HCT116 (cell line): ENCODE results near the gene HOGA1. TPM values are rescaled to one million over a fixed set of nuclear protein-coding genes. Genes with fewer than 3 reads are reported as not detected.

Experiments used
- ATAC-seq: fragments of 200-7000 bp; cut with Tn5 transposase; 2 replicates; pipeline ENCODE4 v1.9.1; 2020; ENCODE audit warnings: mild to moderate bottlenecking, moderate library complexity
- BruUV-seq: library from RNA; stranded (reverse); fragments of 400-500 nt; replicated peaks from 2 replicates; lab custom pipeline; 2021; lab: Mats Ljungman, UMichigan
- CTCF ChIA-PET: fragments of 300-600 bp; sonication (Branson Sonifier 250); formaldehyde crosslinking; loops from one replicate; lab custom pipeline; 2021; ENCODE audit warnings: antibody characterized with exemption; lab: Charles Lee
- POLR2A ChIA-PET: fragments of 300-600, 350-600 bp; sonication (Branson Sonifier 250); formaldehyde crosslinking; loops from one replicate; lab custom pipeline; 2021; ENCODE audit warnings: antibody characterized with exemption; lab: Charles Lee
- RAD21 ChIA-PET, 2 experiments: fragments of 300-600 bp; sonication (Branson Sonifier 250); formaldehyde crosslinking; loops; one replicate each; lab custom pipeline; 2023; ENCODE audit warnings: low total read pairs in 2 of 2; ENCODE audit not compliant: uncharacterized antibody in 2 of 2, unreplicated experiment in 2 of 2, low non-redundant PET in 1 of 2; lab: Charles Lee
- DNase-seq: peaks from one replicate; pipeline ENCODE4 v3.0.0-alpha.2; 2010; ENCODE audit warnings: low read depth, low spot score
- H2AFZ ChIP-seq: fragments of 200-600 bp; shearing (Covaris generic), sonication (generic); 2 replicates; pipeline ENCODE4 v1.6.1; 2017; ENCODE audit warnings: low read depth, mixed run types, mixed read lengths, antibody characterized with exemption, low read length; ENCODE audit not compliant: poor library complexity, severe bottlenecking
- H3K27ac ChIP-seq: 2 replicates; pipeline ENCODE4 v1.5.1; 2012; ENCODE audit warnings: low read depth, low read length
- H3K27me3 ChIP-seq: fragments of 200-600 bp; sonication (generic); 2 replicates; pipeline ENCODE4 v1.6.1; 2016; ENCODE audit warnings: mixed run types, low read length, mixed read lengths; ENCODE audit not compliant: insufficient read depth
- H3K36me3 ChIP-seq, 2 experiments: fragments of 200-500 bp in 1 of 2; fragments of 200-600 bp in 1 of 2; sonication (Bioruptor generic) in 1 of 2; sonication (generic) in 1 of 2; 2 replicates each; pipeline versions ENCODE4 v1.5.1 to v1.6.1; 2014 to 2016; ENCODE audit warnings: low read length in 2 of 2, inconsistent platforms in 1 of 2, mixed read lengths in 1 of 2, mixed run types in 1 of 2; ENCODE audit not compliant: insufficient read depth in 2 of 2, control insufficient read depth in 1 of 2
- H3K4me1 ChIP-seq, 2 experiments: fragments of 200-600 bp in 1 of 2; sonication (generic) in 1 of 2; 2 replicates each; pipeline versions ENCODE4 v1.5.1 to v1.6.1; 2012 to 2017; ENCODE audit warnings: low read length in 2 of 2, inconsistent platforms in 1 of 2, mild to moderate bottlenecking in 1 of 2, mixed read lengths in 1 of 2, mixed run types in 1 of 2, moderate library complexity in 1 of 2; ENCODE audit not compliant: insufficient read depth in 2 of 2, control insufficient read depth in 1 of 2
- H3K4me2 ChIP-seq: fragments of 200-600 bp; sonication (generic); 2 replicates; pipeline ENCODE4 v1.6.1; 2017; ENCODE audit warnings: mixed run types, low read length, mixed read lengths
- H3K4me3 ChIP-seq, 2 experiments: fragments of 200-600 bp in 1 of 2; sonication (generic) in 1 of 2; replicated peaks in 1 of 2; 2 replicates each; pipeline ENCODE4 v1.5.1; 2011 to 2016; ENCODE audit warnings: low read length in 2 of 2, control low read depth in 1 of 2, low read depth in 1 of 2, mild to moderate bottlenecking in 1 of 2, mixed read lengths in 1 of 2, mixed run types in 1 of 2
- H3K79me2 ChIP-seq: fragments of 200-600 bp; sonication (generic); 2 replicates; pipeline ENCODE4 v1.6.1; 2017; ENCODE audit warnings: mild to moderate bottlenecking, mixed run types, low read length, moderate library complexity, mixed read lengths; ENCODE audit not compliant: insufficient read depth
- H3K9ac ChIP-seq: fragments of 200-600 bp; sonication (generic); 2 replicates; pipeline ENCODE4 v1.6.1; 2016; ENCODE audit warnings: low read length, mixed read lengths
- H3K9me2 ChIP-seq: fragments of 200-600 bp; sonication (generic), shearing (Covaris generic); 2 replicates; pipeline ENCODE4 v1.6.1; 2017; ENCODE audit warnings: mixed run types, mild to moderate bottlenecking, moderate library complexity; ENCODE audit not compliant: insufficient read depth
- H3K9me3 ChIP-seq, 2 experiments: fragments of 200-500 bp in 1 of 2; fragments of 200-600 bp in 1 of 2; sonication (Bioruptor generic) in 1 of 2; sonication (generic) in 1 of 2; 2 replicates each; pipeline ENCODE4 v1.6.1; 2014 to 2017; ENCODE audit warnings: low read length in 2 of 2, mixed read lengths in 2 of 2, inconsistent platforms in 1 of 2, low read depth in 1 of 2, mild to moderate bottlenecking in 1 of 2, mixed run types in 1 of 2, moderate library complexity in 1 of 2; ENCODE audit not compliant: control insufficient read depth in 1 of 2, insufficient read depth in 1 of 2
- H4K20me1 ChIP-seq: fragments of 200-600 bp; sonication (generic), shearing (Covaris generic); 2 replicates; pipeline ENCODE4 v1.6.1; 2017; ENCODE audit warnings: mixed run types, mild to moderate bottlenecking, moderate library complexity; ENCODE audit not compliant: insufficient read depth
- CBX3 ChIP-seq: IDR thresholded peaks from 2 replicates; pipeline ENCODE4 v1.6.1; 2012; ENCODE audit warnings: low read depth
- CEBPB ChIP-seq: IDR thresholded peaks from 2 replicates; pipeline ENCODE4 v1.6.1; 2012; ENCODE audit warnings: low read depth
- ELF1 ChIP-seq: IDR thresholded peaks from 2 replicates; pipeline ENCODE4 v1.6.1; 2012; ENCODE audit warnings: low read depth, borderline replicate concordance
- EZH2phosphoT487 ChIP-seq: fragments of 200-600 bp; IDR thresholded peaks from 2 replicates; pipeline ENCODE4 v1.6.1; 2018; ENCODE audit warnings: antibody characterized with exemption, borderline replicate concordance
- FOSL1 ChIP-seq: IDR thresholded peaks from 2 replicates; pipeline ENCODE4 v1.6.1; 2012; ENCODE audit warnings: low read depth
- JUND ChIP-seq: IDR thresholded peaks from 2 replicates; pipeline ENCODE4 v1.6.1; 2012
- RAD21 ChIP-seq: IDR thresholded peaks from 2 replicates; pipeline ENCODE4 v1.6.1; 2012; ENCODE audit warnings: low read depth, mild to moderate bottlenecking
- YY1 ChIP-seq: IDR thresholded peaks from 2 replicates; pipeline ENCODE4 v1.6.1; 2011; ENCODE audit warnings: low read length, low read depth, moderate library complexity, mild to moderate bottlenecking; ENCODE audit not compliant: insufficient replicate concordance; ENCODE audit errors: extremely low read depth
- ZFX ChIP-seq: fragments of 450-650 bp; IDR thresholded peaks from 2 replicates; pipeline ENCODE4 v1.6.1; 2017
- ZNF274 ChIP-seq: fragments of 200-500 bp; sonication (Bioruptor generic); IDR thresholded peaks from 2 replicates; pipeline ENCODE4 v1.6.1; 2014; ENCODE audit warnings: mild to moderate bottlenecking, low read depth, low read length, inconsistent platforms
- intact Hi-C: fragments of 100-400 bp; cut with micrococcal nuclease; formaldehyde crosslinking; loops from 2 replicates; pipeline ENCODE4 v1.10.0; 2022
- total RNA-seq: library from RNA; stranded (reverse); gene quantifications from one replicate; pipeline ENCODE4 v1.2.1, GENCODE V29; 2021; ENCODE audit not compliant: unreplicated experiment
- TF ChIP-seq, protein P1 (sequence below), 3 experiments: fragments of 200-600 bp in 1 of 3; sonication (generic) in 1 of 3; IDR thresholded peaks in 2 of 3; conservative IDR thresholded peaks in 1 of 3; 2 replicates each; pipeline ENCODE4 v1.5.1; 2012 to 2017; ENCODE audit warnings: low read depth in 2 of 3, low read length in 2 of 3, antibody characterized with exemption in 1 of 3, borderline replicate concordance in 1 of 3, control low read depth in 1 of 3, mild to moderate bottlenecking in 1 of 3, mixed read lengths in 1 of 3, mixed run types in 1 of 3, moderate library complexity in 1 of 3; ENCODE audit not compliant: insufficient read depth in 1 of 3
- TF ChIP-seq, protein P2 (sequence below): IDR thresholded peaks from 2 replicates; pipeline ENCODE4 v1.6.1; 2012
- TF ChIP-seq, protein P3 (sequence below): IDR thresholded peaks from 2 replicates; pipeline ENCODE4 v1.6.1; 2012

The HOGA1 gene
- total RNA-seq, 1 experiment from 2014 or later = 1.6 TPM

DNA sequence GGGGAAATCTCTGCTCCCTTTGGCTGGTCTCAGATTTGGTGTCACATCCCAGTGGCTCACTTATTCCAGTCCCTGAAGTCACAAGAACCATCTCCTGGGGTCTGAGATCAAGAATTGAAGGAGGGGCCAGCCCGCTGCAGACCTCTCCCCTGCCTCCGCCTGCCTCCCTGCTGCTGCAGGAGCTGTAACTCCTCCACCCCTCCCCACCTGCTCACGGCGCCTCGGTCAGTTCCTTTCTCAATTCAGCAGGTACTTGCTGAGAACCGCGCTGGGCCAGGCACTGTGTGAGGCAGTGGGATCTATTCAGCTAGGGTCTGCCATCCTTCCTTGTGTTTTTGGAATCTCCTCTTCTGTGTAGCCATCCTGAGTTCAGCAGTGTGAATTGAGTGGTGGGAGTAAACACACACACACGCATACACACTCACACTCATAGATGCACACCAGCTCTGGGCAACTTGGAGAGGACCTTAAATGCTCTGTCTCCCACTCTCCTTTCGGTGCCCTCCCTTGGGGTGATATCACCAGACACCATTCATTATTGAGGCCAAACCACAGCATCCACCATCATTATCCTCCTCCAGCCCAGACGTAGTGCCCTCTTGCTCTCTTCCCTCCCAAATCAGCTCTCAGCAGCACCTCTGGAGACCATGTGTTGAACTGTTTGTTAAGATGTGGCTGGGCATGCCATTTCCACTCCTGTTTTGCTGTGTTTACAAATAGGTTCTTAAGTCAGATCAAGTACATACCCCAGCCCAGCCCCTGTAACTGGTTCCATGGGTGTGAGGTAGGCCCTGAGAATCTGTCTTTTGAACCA, 33.6 kb upstream of the HOGA1 start:
- POLR2A ChIA-PET = no interaction called here

More for the DNA sequence above, 33.6 kb upstream of the HOGA1 start:
- intact Hi-C loops = no loop called here
- Histone ChIP-seq H3K9ac (no peak overlapping the region), H3K9me3 (no peaks in the 10 kb centered on the region), H3K9me2 (no peaks in the 10 kb centered on the region), H3K4me2 (no peak overlapping the region), H3K4me3 (no peak overlapping the region), H3K27ac (peak overlapping the region; percentile 33; the same call in 1 of the 2 replicates), H3K36me3 (no peaks in the 10 kb centered on the region), H2AFZ (no peak overlapping the region), H3K4me1 (peaks cover 10 to 29% of the 10 kb centered on the region in 2 experiments; a peak in 3 of 4 replicates), H4K20me1 (no peaks in the 10 kb centered on the region), H3K79me2 (no peaks in the 10 kb centered on the region), H3K27me3 (no peaks in the 10 kb centered on the region)
- no peak for ATAC-seq
- no peak for TF ChIP-seq RAD21
- TF ChIP-seq CBX3 = no peak
- no peak for TF ChIP-seq JUND
- no peak for TF ChIP-seq ELF1
- no peak for TF ChIP-seq ZNF274
- TF ChIP-seq, protein P1, sequence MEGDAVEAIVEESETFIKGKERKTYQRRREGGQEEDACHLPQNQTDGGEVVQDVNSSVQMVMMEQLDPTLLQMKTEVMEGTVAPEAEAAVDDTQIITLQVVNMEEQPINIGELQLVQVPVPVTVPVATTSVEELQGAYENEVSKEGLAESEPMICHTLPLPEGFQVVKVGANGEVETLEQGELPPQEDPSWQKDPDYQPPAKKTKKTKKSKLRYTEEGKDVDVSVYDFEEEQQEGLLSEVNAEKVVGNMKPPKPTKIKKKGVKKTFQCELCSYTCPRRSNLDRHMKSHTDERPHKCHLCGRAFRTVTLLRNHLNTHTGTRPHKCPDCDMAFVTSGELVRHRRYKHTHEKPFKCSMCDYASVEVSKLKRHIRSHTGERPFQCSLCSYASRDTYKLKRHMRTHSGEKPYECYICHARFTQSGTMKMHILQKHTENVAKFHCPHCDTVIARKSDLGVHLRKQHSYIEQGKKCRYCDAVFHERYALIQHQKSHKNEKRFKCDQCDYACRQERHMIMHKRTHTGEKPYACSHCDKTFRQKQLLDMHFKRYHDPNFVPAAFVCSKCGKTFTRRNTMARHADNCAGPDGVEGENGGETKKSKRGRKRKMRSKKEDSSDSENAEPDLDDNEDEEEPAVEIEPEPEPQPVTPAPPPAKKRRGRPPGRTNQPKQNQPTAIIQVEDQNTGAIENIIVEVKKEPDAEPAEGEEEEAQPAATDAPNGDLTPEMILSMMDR (IDR thresholded peaks at IDR 0.05 in 2 of 3, conservative IDR thresholded peaks at IDR 0.05 in 1 of 3; ENCODE audit: borderline replicate concordance in 1 of 3, insufficient read depth in 1 of 3, low read depth in 2 of 3, low read length in 2 of 3) = no peak
- no peak for TF ChIP-seq ZFX
- TF ChIP-seq CEBPB = no peak
- TF ChIP-seq FOSL1 = no peak
- TF ChIP-seq, protein P2, sequence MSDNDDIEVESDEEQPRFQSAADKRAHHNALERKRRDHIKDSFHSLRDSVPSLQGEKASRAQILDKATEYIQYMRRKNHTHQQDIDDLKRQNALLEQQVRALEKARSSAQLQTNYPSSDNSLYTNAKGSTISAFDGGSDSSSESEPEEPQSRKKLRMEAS = no peak
- no peak for TF ChIP-seq EZH2phosphoT487
- TF ChIP-seq, protein P3, sequence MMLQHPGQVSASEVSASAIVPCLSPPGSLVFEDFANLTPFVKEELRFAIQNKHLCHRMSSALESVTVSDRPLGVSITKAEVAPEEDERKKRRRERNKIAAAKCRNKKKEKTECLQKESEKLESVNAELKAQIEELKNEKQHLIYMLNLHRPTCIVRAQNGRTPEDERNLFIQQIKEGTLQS = no peak
- no peak for TF ChIP-seq YY1
- RAD21 ChIA-PET = no interaction called here
- no TSS peak for BruUV-seq
- CTCF ChIA-PET = interaction anchor here (1.5 kb wide), 2 partner anchors 16 to 21 kb away, joined by 5 to 7 read pairs; partner anchors contain the start of gene ANKRD2
- DNase-seq = no peak
